HCT116 (cell line): ENCODE data around the gene COL18A1. TPM values are rescaled to one million over a fixed set of nuclear protein-coding genes. Genes with fewer than 3 reads are reported as not detected.
A peak's percentile ranks its signal among the peaks of the same experiment; 100 is the strongest.

Experiments used
- ATAC-seq: fragments of 200-7000 bp; cut with Tn5 transposase; 2 replicates; pipeline ENCODE4 v1.9.1; 2020; ENCODE audit warnings: mild to moderate bottlenecking, moderate library complexity
- BruUV-seq: library from RNA; stranded (reverse); fragments of 400-500 nt; replicated peaks from 2 replicates; lab custom pipeline; 2021; lab: Mats Ljungman, UMichigan
- CTCF ChIA-PET: fragments of 300-600 bp; sonication (Branson Sonifier 250); formaldehyde crosslinking; loops from one replicate; lab custom pipeline; 2021; ENCODE audit warnings: antibody characterized with exemption; lab: Charles Lee
- POLR2A ChIA-PET: fragments of 300-600, 350-600 bp; sonication (Branson Sonifier 250); formaldehyde crosslinking; loops from one replicate; lab custom pipeline; 2021; ENCODE audit warnings: antibody characterized with exemption; lab: Charles Lee
- RAD21 ChIA-PET, 2 experiments: fragments of 300-600 bp; sonication (Branson Sonifier 250); formaldehyde crosslinking; loops; one replicate each; lab custom pipeline; 2023; ENCODE audit warnings: low total read pairs in 2 of 2; ENCODE audit not compliant: uncharacterized antibody in 2 of 2, unreplicated experiment in 2 of 2, low non-redundant PET in 1 of 2; lab: Charles Lee
- DNase-seq: peaks from one replicate; pipeline ENCODE4 v3.0.0-alpha.2; 2010; ENCODE audit warnings: low read depth, low spot score
- H2AFZ ChIP-seq: fragments of 200-600 bp; shearing (Covaris generic), sonication (generic); 2 replicates; pipeline ENCODE4 v1.6.1; 2017; ENCODE audit warnings: low read depth, mixed run types, mixed read lengths, antibody characterized with exemption, low read length; ENCODE audit not compliant: poor library complexity, severe bottlenecking
- H3K27ac ChIP-seq: 2 replicates; pipeline ENCODE4 v1.5.1; 2012; ENCODE audit warnings: low read depth, low read length
- H3K27me3 ChIP-seq: fragments of 200-600 bp; sonication (generic); 2 replicates; pipeline ENCODE4 v1.6.1; 2016; ENCODE audit warnings: mixed run types, low read length, mixed read lengths; ENCODE audit not compliant: insufficient read depth
- H3K36me3 ChIP-seq, 2 experiments: fragments of 200-500 bp in 1 of 2; fragments of 200-600 bp in 1 of 2; sonication (Bioruptor generic) in 1 of 2; sonication (generic) in 1 of 2; 2 replicates each; pipeline versions ENCODE4 v1.5.1 to v1.6.1; 2014 to 2016; ENCODE audit warnings: low read length in 2 of 2, inconsistent platforms in 1 of 2, mixed read lengths in 1 of 2, mixed run types in 1 of 2; ENCODE audit not compliant: insufficient read depth in 2 of 2, control insufficient read depth in 1 of 2
- H3K4me1 ChIP-seq, 2 experiments: fragments of 200-600 bp in 1 of 2; sonication (generic) in 1 of 2; 2 replicates each; pipeline versions ENCODE4 v1.5.1 to v1.6.1; 2012 to 2017; ENCODE audit warnings: low read length in 2 of 2, inconsistent platforms in 1 of 2, mild to moderate bottlenecking in 1 of 2, mixed read lengths in 1 of 2, mixed run types in 1 of 2, moderate library complexity in 1 of 2; ENCODE audit not compliant: insufficient read depth in 2 of 2, control insufficient read depth in 1 of 2
- H3K4me2 ChIP-seq: fragments of 200-600 bp; sonication (generic); 2 replicates; pipeline ENCODE4 v1.6.1; 2017; ENCODE audit warnings: mixed run types, low read length, mixed read lengths
- H3K4me3 ChIP-seq, 2 experiments: fragments of 200-600 bp in 1 of 2; sonication (generic) in 1 of 2; replicated peaks in 1 of 2; 2 replicates each; pipeline ENCODE4 v1.5.1; 2011 to 2016; ENCODE audit warnings: low read length in 2 of 2, control low read depth in 1 of 2, low read depth in 1 of 2, mild to moderate bottlenecking in 1 of 2, mixed read lengths in 1 of 2, mixed run types in 1 of 2
- H3K79me2 ChIP-seq: fragments of 200-600 bp; sonication (generic); 2 replicates; pipeline ENCODE4 v1.6.1; 2017; ENCODE audit warnings: mild to moderate bottlenecking, mixed run types, low read length, moderate library complexity, mixed read lengths; ENCODE audit not compliant: insufficient read depth
- H3K9ac ChIP-seq: fragments of 200-600 bp; sonication (generic); 2 replicates; pipeline ENCODE4 v1.6.1; 2016; ENCODE audit warnings: low read length, mixed read lengths
- H3K9me2 ChIP-seq: fragments of 200-600 bp; sonication (generic), shearing (Covaris generic); 2 replicates; pipeline ENCODE4 v1.6.1; 2017; ENCODE audit warnings: mixed run types, mild to moderate bottlenecking, moderate library complexity; ENCODE audit not compliant: insufficient read depth
- H3K9me3 ChIP-seq, 2 experiments: fragments of 200-500 bp in 1 of 2; fragments of 200-600 bp in 1 of 2; sonication (Bioruptor generic) in 1 of 2; sonication (generic) in 1 of 2; 2 replicates each; pipeline ENCODE4 v1.6.1; 2014 to 2017; ENCODE audit warnings: low read length in 2 of 2, mixed read lengths in 2 of 2, inconsistent platforms in 1 of 2, low read depth in 1 of 2, mild to moderate bottlenecking in 1 of 2, mixed run types in 1 of 2, moderate library complexity in 1 of 2; ENCODE audit not compliant: control insufficient read depth in 1 of 2, insufficient read depth in 1 of 2
- H4K20me1 ChIP-seq: fragments of 200-600 bp; sonication (generic), shearing (Covaris generic); 2 replicates; pipeline ENCODE4 v1.6.1; 2017; ENCODE audit warnings: mixed run types, mild to moderate bottlenecking, moderate library complexity; ENCODE audit not compliant: insufficient read depth
- CBX3 ChIP-seq: IDR thresholded peaks from 2 replicates; pipeline ENCODE4 v1.6.1; 2012; ENCODE audit warnings: low read depth
- CTCF ChIP-seq, 3 experiments: fragments of 200-600 bp in 1 of 3; sonication (generic) in 1 of 3; IDR thresholded peaks in 2 of 3; conservative IDR thresholded peaks in 1 of 3; 2 replicates each; pipeline ENCODE4 v1.5.1; 2012 to 2017; ENCODE audit warnings: low read depth in 2 of 3, low read length in 2 of 3, antibody characterized with exemption in 1 of 3, borderline replicate concordance in 1 of 3, control low read depth in 1 of 3, mild to moderate bottlenecking in 1 of 3, mixed read lengths in 1 of 3, mixed run types in 1 of 3, moderate library complexity in 1 of 3; ENCODE audit not compliant: insufficient read depth in 1 of 3
- JUND ChIP-seq: IDR thresholded peaks from 2 replicates; pipeline ENCODE4 v1.6.1; 2012
- RAD21 ChIP-seq: IDR thresholded peaks from 2 replicates; pipeline ENCODE4 v1.6.1; 2012; ENCODE audit warnings: low read depth, mild to moderate bottlenecking
- YY1 ChIP-seq: IDR thresholded peaks from 2 replicates; pipeline ENCODE4 v1.6.1; 2011; ENCODE audit warnings: low read length, low read depth, moderate library complexity, mild to moderate bottlenecking; ENCODE audit not compliant: insufficient replicate concordance; ENCODE audit errors: extremely low read depth
- ZBTB33 ChIP-seq: IDR thresholded peaks from 2 replicates; pipeline ENCODE4 v1.6.1; 2011; ENCODE audit warnings: mild to moderate bottlenecking, low read length, moderate library complexity; ENCODE audit not compliant: insufficient replicate concordance; ENCODE audit errors: extremely low read depth
- ZFX ChIP-seq: fragments of 450-650 bp; IDR thresholded peaks from 2 replicates; pipeline ENCODE4 v1.6.1; 2017
- intact Hi-C: fragments of 100-400 bp; cut with micrococcal nuclease; formaldehyde crosslinking; loops from 2 replicates; pipeline ENCODE4 v1.10.0; 2022
- total RNA-seq: library from RNA; stranded (reverse); gene quantifications from one replicate; pipeline ENCODE4 v1.2.1, GENCODE V29; 2021; ENCODE audit not compliant: unreplicated experiment

Gene COL18A1
- total RNA-seq, 1 experiment from 2014 or later: 59.5 TPM

GRCh38 chr21:45549626-45550463 is 144.9 kb downstream of the COL18A1 start:
- Histone ChIP-seq H3K9me2 (no peaks in the 10 kb centered on the region), H2AFZ (no peak overlapping the region)

More at GRCh38 chr21:45549626-45550463, 144.9 kb downstream of the COL18A1 start:
- ChIA-PET POLR2A (no interaction called here), CTCF (no interaction called here), RAD21 (no interaction called here)
- no peaks in the 10 kb centered on the region for H4K20me1 ChIP-seq
- ATAC-seq (no peak), DNase-seq (no peak)
- no peaks in the 10 kb centered on the region for H3K36me3 ChIP-seq
- H3K79me2 ChIP-seq: no peaks in the 10 kb centered on the region
- BruUV-seq: no TSS peak
- no peaks in the 10 kb centered on the region for H3K27me3 ChIP-seq
- peaks cover 10 to 25% of the 10 kb centered on the region in 2 experiments for H3K4me1 ChIP-seq
- H3K27ac ChIP-seq: no peak overlapping the region
- no peak overlapping the region for H3K9ac ChIP-seq
- no peak for TF ChIP-seq JUND
- peak in 1 of 3 experiments; percentile 11; a peak in 2 of 6 replicates for TF ChIP-seq CTCF (IDR thresholded peaks at IDR 0.05 in 2 of 3, conservative IDR thresholded peaks at IDR 0.05 in 1 of 3; ENCODE audit: borderline replicate concordance in 1 of 3, insufficient read depth in 1 of 3, low read depth in 2 of 3, low read length in 2 of 3)
- no peak for TF ChIP-seq ZBTB33
- no peak for TF ChIP-seq ZFX
- TF ChIP-seq CBX3: no peak
- no peak for TF ChIP-seq YY1
- TF ChIP-seq RAD21: no peak
- intact Hi-C loops: loop anchor here (5.0 to 10.0 kb wide), 2 partner anchors 92 to 375 kb away; partner anchors contain the start of gene PCBP3
- H3K4me2 ChIP-seq: no peak overlapping the region
- H3K4me3 ChIP-seq: no peak overlapping the region
- H3K9me3 ChIP-seq: no peaks in the 10 kb centered on the region
